ENCODE measurements around the gene REEP6.
"Not testable (repeated sequence)": the region's sequence is repeated elsewhere in the genome, so short reads cannot be mapped to it uniquely, and the experiment has no call there.

Gene REEP6

GRCh38 chr19:1472231-1473084 is 18.5 kb upstream of the REEP6 start:
- no peak for DNase-seq (ENCODE audit: low read depth)

DNA sequence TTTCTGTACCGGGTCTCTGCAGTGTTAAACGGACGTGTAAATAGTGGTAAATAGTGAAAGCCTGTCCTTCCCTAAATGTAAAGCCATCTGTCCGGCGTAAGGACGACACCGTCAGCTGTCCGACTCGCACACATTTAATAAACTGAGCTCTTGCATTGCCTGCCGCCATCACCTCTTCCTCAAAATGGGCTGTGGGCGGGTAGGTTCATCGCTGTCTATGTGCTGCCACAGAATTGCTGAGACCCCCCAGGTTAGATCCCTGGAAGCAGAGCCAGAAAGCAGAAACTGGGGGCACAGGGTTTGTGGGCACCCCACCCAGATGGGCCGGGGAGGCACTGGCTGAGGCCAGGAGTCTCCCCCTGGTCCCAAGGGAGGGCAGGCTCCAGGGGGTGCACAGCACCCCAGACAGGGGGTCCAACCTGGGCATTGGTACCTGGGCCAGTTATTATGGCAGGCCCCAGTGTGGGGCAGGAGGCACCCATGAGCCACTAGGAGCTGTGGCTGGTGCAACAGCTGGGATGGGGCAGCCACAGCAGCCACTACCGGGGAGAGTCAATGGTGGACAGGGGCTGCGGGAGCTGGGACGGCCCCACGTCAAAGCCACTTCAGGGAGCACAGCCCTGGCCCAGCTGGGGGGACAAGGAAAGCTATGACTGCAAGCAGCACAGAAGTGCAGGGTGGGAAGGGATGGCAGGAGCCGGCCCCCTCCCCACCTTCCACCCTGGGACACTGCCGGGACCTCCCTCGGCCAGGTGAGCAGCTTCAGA is 17.7 kb upstream of the REEP6 start:
- DNase-seq (ENCODE audit: low read depth): no peak

- no peak for DNase-seq (ENCODE audit: low read depth)
Observed at GRCh38 chr19:1474011-1474764, 16.8 kb upstream of the REEP6 start.

DNA sequence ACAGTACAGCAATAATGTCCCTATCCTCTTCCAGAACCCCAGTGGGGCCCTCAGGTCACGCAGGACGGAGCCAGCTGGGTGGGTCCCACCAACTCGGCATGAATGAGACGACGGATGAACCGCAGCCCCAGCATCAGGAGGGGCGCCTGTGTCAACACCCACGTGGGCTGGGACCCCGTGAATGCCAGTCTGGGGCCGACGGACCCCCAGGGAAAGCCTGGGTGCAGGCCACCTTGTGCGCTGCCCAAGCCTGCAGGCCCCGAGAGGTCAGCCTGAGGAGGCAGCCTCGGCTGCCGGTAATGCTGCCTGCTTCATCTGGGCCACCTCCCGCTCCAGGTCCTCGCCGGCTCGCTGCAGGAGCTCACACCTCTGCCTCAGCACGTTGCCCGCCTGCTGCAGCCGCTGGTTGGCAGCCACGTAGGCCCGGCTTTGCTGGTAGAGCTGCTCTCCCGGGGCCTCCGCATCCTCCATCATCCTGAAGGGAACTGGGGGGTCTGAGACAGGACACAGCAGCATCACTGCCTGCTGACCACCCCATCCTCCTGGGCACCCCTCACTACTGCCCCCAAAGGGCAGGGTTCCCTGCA is 16.1 kb upstream of the REEP6 start:
- DNase-seq (ENCODE audit: low read depth): no peak

DNA sequence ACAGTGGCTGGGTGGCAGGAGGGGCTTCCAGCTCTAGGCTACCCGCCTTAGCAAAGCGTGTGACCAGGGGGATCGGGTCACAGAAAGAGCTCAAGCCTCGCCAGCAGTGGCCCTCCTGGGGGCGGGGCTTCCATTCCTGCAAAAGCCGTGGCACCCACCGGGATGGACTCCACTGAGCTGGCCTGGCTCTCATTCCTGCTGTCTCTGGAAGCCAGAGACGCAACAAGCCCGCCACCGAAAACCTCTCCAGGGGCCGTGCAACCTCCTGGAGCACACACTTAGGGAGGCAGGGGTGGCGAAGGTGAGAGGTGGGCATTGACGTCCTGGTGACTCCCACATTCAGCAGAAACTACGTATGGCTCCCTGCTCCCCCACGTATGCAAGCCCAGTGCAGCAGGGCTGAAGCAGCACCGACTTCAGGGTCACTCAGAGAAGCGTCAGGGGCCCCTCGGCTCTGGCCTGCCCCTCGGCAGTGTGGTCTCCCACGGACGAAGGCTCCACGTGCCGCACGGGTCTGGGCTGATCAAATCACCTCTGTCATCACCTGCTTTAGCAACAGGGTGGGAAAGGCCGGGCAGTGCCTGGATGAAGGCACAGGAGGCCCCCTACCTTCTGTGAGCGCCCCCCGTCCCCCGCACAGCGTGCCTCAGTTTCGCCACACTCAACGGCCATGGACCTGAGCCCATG is 15.1 kb upstream of the REEP6 start:
- DNase-seq (ENCODE audit: low read depth): no peak

GRCh38 chr19:1477056-1477455 is 13.9 kb upstream of the REEP6 start:
- not testable (repeated sequence) for DNase-seq (ENCODE audit: low read depth)

GRCh38 chr19:1478934-1479707 is 11.9 kb upstream of the REEP6 start, which contains the start of gene C19orf25:
Gene C19orf25, minus strand, starts transcription at chr19:1479215. Its CDS starts 312 bp downstream, at chr19:1478903.
- peak; percentile 82 for DNase-seq (ENCODE audit: low read depth)

DNA sequence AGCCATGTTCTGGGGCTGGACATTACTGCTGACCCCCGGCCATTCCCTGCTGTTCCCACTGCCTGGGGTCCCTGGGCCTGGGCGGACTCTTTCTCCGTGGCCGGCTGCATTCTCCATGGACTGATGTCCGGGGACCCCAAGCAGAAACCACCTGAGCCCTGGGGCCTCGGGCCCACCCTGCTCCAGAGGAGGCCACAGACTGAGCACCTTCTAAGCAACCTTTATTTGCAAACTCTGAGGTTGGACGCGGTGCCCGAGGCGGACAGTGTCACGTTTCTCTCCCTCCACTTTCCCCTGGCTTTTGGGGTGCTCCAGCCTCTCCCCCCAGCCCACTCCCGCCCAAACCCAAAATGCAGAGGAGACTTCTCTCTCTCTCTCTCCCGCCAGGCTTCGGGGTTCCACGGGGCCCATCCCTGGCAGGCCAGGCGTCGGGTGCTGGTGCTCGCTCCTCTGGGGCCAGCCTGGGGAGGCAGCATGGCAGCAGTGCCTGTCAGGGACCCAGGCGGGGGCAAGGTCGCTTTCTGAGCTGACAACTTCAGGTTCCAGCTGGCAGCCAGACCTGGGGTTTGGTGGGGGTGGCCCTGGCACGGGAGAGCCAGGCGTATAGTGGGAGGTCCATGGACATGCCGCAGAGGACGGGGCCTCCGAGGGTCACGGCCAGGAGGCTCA is 9.6 kb upstream of the REEP6 start:
- DNase-seq (ENCODE audit: low read depth): no peak

DNA sequence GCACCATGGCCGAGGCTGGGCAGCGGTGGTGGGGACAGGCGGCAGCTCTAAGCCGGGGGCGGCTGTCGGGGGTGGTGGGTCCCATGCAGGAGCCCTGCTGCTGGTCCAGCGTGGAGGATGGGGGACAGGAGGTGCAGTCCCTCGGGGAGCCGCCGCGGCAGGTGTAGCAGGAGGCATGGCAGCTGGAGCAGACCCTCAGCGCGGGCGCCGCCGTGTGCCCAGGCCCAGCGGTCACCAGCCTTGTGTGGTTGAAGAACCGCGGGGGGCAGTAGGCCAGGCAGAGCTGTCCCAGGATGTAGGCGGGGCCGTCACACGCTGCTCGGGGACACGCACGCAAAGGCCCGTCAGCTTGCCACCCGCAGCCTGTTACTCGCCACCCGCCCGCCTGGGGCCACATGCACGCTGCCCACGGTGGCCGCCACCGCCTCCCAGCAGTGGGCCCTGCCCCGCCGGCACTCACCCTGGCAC is 9.1 kb upstream of the REEP6 start:
- DNase-seq (ENCODE audit: low read depth): no peak

- DNase-seq (ENCODE audit: low read depth): no peak
Observed at GRCh38 chr19:1482361-1483130, 8.4 kb upstream of the REEP6 start.

- no peak for DNase-seq (ENCODE audit: low read depth)
Observed at GRCh38 chr19:1483131-1483978, 7.6 kb upstream of the REEP6 start.

- no peak for DNase-seq (ENCODE audit: low read depth)
Observed at GRCh38 chr19:1483979-1484428, 7.0 kb upstream of the REEP6 start.

DNA sequence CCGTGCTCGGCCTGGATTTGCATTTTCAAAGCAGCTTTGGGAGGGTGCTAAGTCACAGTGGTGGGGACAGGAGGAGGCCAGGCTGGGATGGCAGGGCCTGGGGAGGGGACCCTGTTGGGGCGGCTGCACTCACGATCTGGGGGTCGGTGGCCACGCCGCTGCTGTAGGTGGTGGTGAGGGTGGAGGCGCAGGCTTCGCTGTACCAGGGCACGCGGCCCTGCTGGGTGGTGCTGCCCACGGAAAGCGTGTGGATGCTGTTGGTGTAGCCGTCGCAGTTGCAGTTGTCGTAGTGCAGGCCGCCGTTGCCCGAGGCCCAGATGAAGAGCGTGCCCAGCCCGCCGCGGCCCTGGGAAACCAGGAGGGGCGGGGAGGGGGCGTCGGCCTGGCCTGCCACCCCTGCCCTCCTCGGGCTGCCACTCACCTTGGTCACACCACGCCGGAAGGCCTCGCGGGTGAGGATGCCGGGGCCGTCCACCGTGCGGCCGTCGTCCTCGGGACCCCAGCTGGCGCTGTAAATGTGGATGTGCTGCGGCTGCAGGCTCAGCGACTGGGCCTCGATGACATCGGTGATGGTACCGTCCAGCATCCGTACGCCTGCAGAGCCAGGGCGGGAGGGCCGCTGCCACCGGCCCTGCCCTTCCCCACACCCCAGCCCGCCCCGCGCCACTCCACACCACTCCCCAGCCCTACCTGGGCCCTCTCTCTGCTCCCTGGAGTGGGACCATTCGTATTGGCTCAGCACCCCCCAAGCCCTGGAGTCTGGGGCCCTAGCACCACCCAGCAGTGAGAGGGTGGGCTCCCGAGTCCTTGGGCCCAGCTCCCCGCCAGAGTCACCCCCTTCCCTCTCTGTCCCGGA is 4.0 kb upstream of the REEP6 start:
- no peak for DNase-seq (ENCODE audit: low read depth)

DNA sequence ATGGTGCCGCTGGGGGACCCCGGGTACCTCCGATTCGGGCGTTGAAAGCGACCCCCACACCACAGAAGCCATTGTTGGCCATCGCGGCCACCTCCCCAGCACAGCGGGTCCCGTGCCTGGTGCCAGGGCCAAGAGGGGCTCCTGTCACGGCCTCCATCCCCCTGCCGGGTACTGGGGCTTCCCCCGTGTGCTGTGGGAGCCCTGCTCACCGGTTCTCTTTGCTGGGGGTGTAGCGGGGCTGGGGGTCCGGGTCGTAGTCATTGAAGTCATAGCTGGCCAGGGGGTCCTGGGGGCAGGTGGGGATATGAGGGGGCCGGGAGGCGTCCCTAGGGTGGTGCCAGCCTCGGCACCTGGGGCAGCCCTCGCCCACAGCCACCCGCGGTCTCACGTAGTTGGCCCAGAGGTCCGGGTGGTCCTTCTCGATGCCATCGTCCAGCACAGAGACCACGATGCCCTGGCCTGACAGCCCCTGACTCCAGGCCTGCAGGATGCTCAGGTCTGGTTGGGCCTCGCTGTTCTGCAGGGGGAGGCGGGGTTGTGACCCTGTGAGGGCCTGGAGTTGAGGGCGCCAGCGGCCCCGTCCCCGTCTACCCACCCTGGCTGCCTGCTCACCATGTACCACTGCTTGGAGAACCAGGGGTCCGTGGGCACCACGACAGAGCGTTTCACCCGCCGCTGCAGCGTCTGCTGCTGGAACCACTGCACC is 3.3 kb upstream of the REEP6 start:
- DNase-seq (ENCODE audit: low read depth): no peak

- no peak for DNase-seq (ENCODE audit: low read depth)
Observed at GRCh38 chr19:1488282-1488601, 2.7 kb upstream of the REEP6 start.

- no peak for DNase-seq (ENCODE audit: low read depth)
Observed at GRCh38 chr19:1489463-1490310, 1.3 kb upstream of the REEP6 start.

Measured in stimulated activated CD8-positive, alpha-beta memory T cell treated with anti-CD3 and anti-CD28 coated beads, Interleukin-12 subunit alpha, Interleukin-12 subunit beta, amount 100 ng/mL, for 4 hours (primary cell).